ENCODE results near the gene AMOTL1.
"Not testable (repeated sequence)": the region's sequence is repeated elsewhere in the genome, so short reads cannot be mapped to it uniquely, and the experiment has no call there.

AMOTL1 gene

GRCh38 chr11:94838027-94838731 is 70.0 kb downstream of the AMOTL1 start:
- DNase-seq (ENCODE audit: low read depth): no peak
- TF ChIP-seq, protein P1, sequence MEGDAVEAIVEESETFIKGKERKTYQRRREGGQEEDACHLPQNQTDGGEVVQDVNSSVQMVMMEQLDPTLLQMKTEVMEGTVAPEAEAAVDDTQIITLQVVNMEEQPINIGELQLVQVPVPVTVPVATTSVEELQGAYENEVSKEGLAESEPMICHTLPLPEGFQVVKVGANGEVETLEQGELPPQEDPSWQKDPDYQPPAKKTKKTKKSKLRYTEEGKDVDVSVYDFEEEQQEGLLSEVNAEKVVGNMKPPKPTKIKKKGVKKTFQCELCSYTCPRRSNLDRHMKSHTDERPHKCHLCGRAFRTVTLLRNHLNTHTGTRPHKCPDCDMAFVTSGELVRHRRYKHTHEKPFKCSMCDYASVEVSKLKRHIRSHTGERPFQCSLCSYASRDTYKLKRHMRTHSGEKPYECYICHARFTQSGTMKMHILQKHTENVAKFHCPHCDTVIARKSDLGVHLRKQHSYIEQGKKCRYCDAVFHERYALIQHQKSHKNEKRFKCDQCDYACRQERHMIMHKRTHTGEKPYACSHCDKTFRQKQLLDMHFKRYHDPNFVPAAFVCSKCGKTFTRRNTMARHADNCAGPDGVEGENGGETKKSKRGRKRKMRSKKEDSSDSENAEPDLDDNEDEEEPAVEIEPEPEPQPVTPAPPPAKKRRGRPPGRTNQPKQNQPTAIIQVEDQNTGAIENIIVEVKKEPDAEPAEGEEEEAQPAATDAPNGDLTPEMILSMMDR (IDR thresholded peaks at IDR 0.05; ENCODE audit: control insufficient read depth, insufficient read depth, low read depth, low read length, missing control alignments): no peak
- H3K4me3 ChIP-seq (ENCODE audit: control insufficient read depth, low read depth, low read length): no peak overlapping the region

GRCh38 chr11:94840209-94840608 is 72.1 kb downstream of the AMOTL1 start:
- TF ChIP-seq, protein P1 (IDR thresholded peaks at IDR 0.05; ENCODE audit: control insufficient read depth, insufficient read depth, low read depth, low read length, missing control alignments): no peak
- H3K4me3 ChIP-seq (ENCODE audit: control insufficient read depth, low read depth, low read length): no peak overlapping the region
- no peak for DNase-seq (ENCODE audit: low read depth)

GRCh38 chr11:94844031-94844430 is 75.9 kb downstream of the AMOTL1 start:
- no peak for DNase-seq (ENCODE audit: low read depth)
- TF ChIP-seq, protein P1 (IDR thresholded peaks at IDR 0.05; ENCODE audit: control insufficient read depth, insufficient read depth, low read depth, low read length, missing control alignments): no peak
- no peak overlapping the region for H3K4me3 ChIP-seq (ENCODE audit: control insufficient read depth, low read depth, low read length)

DNA sequence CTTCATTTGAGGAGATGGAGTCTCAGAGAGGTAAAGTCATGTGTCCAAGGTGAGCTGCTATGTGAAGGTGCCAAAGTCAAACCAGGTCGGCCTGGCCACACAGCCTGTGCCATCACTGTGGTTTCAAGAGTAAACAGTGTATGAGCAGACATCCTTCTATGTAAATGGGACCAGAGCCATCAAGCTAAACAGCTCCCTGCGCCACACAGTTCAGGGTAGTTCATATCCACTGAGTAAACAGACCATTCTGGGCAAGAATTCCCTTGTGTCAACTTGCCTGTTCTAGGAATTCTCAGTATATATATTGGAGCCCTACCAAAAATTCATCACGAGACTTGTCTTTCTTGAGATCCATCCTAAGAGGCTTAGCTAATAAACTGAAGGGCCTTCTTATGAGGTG is 77.5 kb downstream of the AMOTL1 start:
- no peak overlapping the region for H3K4me3 ChIP-seq (ENCODE audit: control insufficient read depth, low read depth, low read length)
- TF ChIP-seq, protein P1 (IDR thresholded peaks at IDR 0.05; ENCODE audit: control insufficient read depth, insufficient read depth, low read depth, low read length, missing control alignments): no peak
- DNase-seq (ENCODE audit: low read depth): no peak

DNA sequence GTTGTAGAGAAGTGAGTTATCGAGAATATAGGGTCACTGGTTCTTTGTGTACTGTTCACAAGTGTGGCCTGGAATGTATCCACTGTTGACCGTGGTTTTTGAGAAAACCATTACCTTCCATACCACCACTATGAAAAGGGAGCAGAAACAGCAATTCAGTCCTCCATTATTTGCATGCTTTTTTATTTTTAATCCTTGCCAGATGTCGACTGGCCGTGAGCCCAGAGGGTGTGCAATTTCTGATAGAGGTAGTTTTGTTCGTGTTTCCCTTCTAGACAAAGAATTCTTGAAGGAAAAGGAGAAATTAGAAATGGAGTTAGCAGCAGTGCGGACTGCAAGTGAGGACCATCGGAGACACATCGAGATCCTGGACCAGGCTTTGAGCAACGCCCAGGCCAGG is 81.7 kb downstream of the AMOTL1 start:
- no peak for DNase-seq (ENCODE audit: low read depth)
- TF ChIP-seq, protein P1 (IDR thresholded peaks at IDR 0.05; ENCODE audit: control insufficient read depth, insufficient read depth, low read depth, low read length, missing control alignments): no peak
- H3K4me3 ChIP-seq (ENCODE audit: control insufficient read depth, low read depth, low read length): no peak overlapping the region

DNA sequence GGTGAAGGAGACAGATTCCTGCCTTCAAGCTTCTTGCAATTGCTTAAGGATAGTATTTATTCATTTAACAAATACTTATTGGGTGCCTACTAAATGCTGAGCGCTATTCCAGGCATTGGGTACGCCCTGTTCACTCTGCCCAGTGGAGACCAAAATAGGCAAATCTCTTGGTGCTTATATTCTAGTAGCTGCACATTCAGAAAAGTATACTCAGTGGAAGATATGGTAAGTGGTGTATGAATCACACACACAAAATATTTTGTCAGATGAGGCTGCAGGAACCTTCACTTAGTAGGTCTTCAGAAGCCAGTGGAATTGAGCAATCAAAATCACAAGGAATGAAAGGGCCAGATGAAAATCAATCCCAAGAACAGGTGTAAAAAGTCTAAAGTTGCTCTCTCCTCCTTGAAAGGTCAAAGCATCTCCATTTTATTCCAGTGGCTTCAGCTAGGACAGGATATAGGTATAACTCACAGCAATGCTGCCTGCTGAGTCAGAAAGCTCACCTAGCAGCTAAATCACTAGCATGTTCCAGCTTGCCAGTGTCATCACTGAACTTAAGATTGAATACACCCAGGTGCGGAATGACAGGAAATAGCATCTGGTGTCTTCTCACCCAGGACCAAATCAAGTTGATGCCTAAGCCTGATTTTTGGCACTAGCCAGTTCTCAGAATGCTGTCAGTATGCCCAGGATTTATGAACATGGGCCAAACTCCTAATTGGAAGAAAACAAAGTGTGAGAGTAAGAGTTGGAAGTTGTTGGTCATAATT is 83.9 kb downstream of the AMOTL1 start:
- no peak for DNase-seq (ENCODE audit: low read depth)
- TF ChIP-seq, protein P1 (IDR thresholded peaks at IDR 0.05; ENCODE audit: control insufficient read depth, insufficient read depth, low read depth, low read length, missing control alignments): no peak
- no peak overlapping the region for H3K4me3 ChIP-seq (ENCODE audit: control insufficient read depth, low read depth, low read length)

DNA sequence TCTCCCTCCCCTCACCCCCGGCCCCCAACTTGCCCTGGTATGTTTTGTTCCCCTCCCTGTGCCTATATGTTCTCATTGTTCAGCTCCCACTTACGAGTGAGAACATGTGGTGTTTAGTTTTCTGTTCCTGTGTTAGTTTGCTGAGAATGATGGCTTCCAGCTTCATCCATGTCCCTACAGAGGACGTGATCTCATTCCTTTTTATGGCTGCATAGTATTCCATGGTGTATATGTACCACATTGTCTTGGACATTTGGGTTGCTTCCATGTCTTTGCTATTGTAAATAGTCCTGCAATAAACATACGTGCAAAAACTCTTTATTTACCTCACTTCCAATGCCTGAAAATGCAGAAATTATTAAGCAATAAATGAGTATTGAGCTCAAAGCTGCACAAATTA is 85.1 kb downstream of the AMOTL1 start:
- H3K4me3 ChIP-seq (ENCODE audit: control insufficient read depth, low read depth, low read length); DNase-seq (ENCODE audit: low read depth): not testable (repeated sequence)
